Endodermal cell (in vitro differentiated cells): ENCODE results near the gene RAP1GAP2. TPM values are rescaled to one million over a fixed set of nuclear protein-coding genes. Genes with fewer than 3 reads are reported as not detected.

Experiments
- DNase-seq: peaks from one replicate; pipeline ENCODE4 v3.0.0-alpha.2; 2017
- H3K27ac ChIP-seq: 2 replicates; pipeline ENCODE4 v1.5.1; 2013; ENCODE audit warnings: mild to moderate bottlenecking, low read depth, low read length, moderate library complexity
- H3K27me3 ChIP-seq: 2 replicates; pipeline ENCODE4 v1.6.1; 2013; ENCODE audit warnings: mild to moderate bottlenecking, low read length, moderate library complexity; ENCODE audit not compliant: insufficient read depth, control insufficient read depth, poor library complexity, severe bottlenecking
- H3K36me3 ChIP-seq: 2 replicates; pipeline ENCODE4 v1.7.0; 2013; ENCODE audit warnings: mild to moderate bottlenecking, low read length, moderate library complexity; ENCODE audit not compliant: control insufficient read depth, insufficient read depth
- H3K4me1 ChIP-seq: one replicate; pipeline ENCODE4 v1.7.0; 2013; ENCODE audit warnings: low read length; ENCODE audit not compliant: control insufficient read depth, insufficient read depth
- H3K4me3 ChIP-seq: 2 replicates; pipeline ENCODE4 v1.5.1; 2013; ENCODE audit warnings: mild to moderate bottlenecking, low read length, moderate library complexity
- H3K9ac ChIP-seq: 2 replicates; pipeline ENCODE4 v1.6.1; 2013; ENCODE audit warnings: mild to moderate bottlenecking, low read length, moderate library complexity; ENCODE audit not compliant: poor library complexity, severe bottlenecking; ENCODE audit errors: extremely low read depth
- H3K9me3 ChIP-seq: 2 replicates; pipeline ENCODE4 v1.6.1; 2013; ENCODE audit warnings: mild to moderate bottlenecking, low read length, moderate library complexity; ENCODE audit not compliant: control insufficient read depth
- H3K27ac Mint-ChIP-seq: 2 replicates; pipeline ENCODE4 v1.8.0; 2020; ENCODE audit warnings: mixed read lengths
- H3K27me3 Mint-ChIP-seq: 2 replicates; pipeline ENCODE4 v1.8.0; 2021; ENCODE audit warnings: mild to moderate bottlenecking, mixed read lengths; ENCODE audit not compliant: insufficient read depth
- H3K36me3 Mint-ChIP-seq: 2 replicates; pipeline ENCODE4 v1.8.0; 2020; ENCODE audit warnings: low read depth, mixed read lengths
- H3K4me1 Mint-ChIP-seq: 2 replicates; pipeline ENCODE4 v1.8.0; 2020; ENCODE audit warnings: mixed read lengths
- H3K4me3 Mint-ChIP-seq: 2 replicates; pipeline ENCODE4 v1.8.0; 2020; ENCODE audit warnings: mild to moderate bottlenecking, moderate library complexity, mixed read lengths
- H3K9me3 Mint-ChIP-seq: 2 replicates; pipeline ENCODE4 v1.8.0; 2020; ENCODE audit warnings: mild to moderate bottlenecking, mixed read lengths
- CTCF ChIP-seq: fragments of 200-600 bp; sonication (generic); conservative IDR thresholded peaks from 2 replicates; pipeline ENCODE4 v1.5.0; 2021; ENCODE audit warnings: antibody characterized with exemption, mild to moderate bottlenecking
- WGBS, 2 experiments: methylation state at CpG; one replicate each; pipeline versions ENCODE4 v1.1.5 to v1.1.7; 2013; ENCODE audit warnings: missing lambda C conversion rate in 2 of 2, mixed read lengths in 1 of 2; ENCODE audit not compliant: insufficient coverage in 1 of 2, insufficient read length in 1 of 2; 5-methylcytosine and 5-hydroxymethylcytosine counted together
- total RNA-seq, 2 donors: library from RNA; stranded (reverse); fragmentation: NEBNext Ultra II Directional in 1 of 2; extraction: Animal tissue kit (Norgen Biotek cat#: 25700) in 1 of 2; gene quantifications; 2 replicates in 1 of 2; 3 replicates in 1 of 2; pipeline ENCODE4 v1.2.1, GENCODE V29; 2021

The RAP1GAP2 gene
- total RNA-seq, 2 donors from 2014 or later: 18.0 to 44.3 TPM

- no peaks in the 10 kb centered on the region for H3K27me3 ChIP-seq
- 90 to 95% methylated on average over 2 to 7 of the region's 7 CpGs for WGBS, 2 experiments
- peaks cover 3% of the 10 kb centered on the region for H3K36me3 Mint-ChIP-seq
- no peaks in the 10 kb centered on the region for H3K9me3 ChIP-seq
- no peaks in the 10 kb centered on the region for H3K36me3 ChIP-seq
- no peak for TF ChIP-seq CTCF
- H3K27me3 Mint-ChIP-seq: no peaks in the 10 kb centered on the region
- H3K4me3 Mint-ChIP-seq: no peak overlapping the region
- H3K4me1 ChIP-seq: no peaks in the 10 kb centered on the region
- no peak overlapping the region for H3K27ac Mint-ChIP-seq
- H3K9ac ChIP-seq: no peak overlapping the region
- no peak overlapping the region for H3K27ac ChIP-seq
- peaks cover 4% of the 10 kb centered on the region for H3K4me1 Mint-ChIP-seq
- no peak for DNase-seq
- no peak overlapping the region for H3K4me3 ChIP-seq
- no peaks in the 10 kb centered on the region for H3K9me3 Mint-ChIP-seq
Measured at GRCh38 chr17:2799653-2800052, 3.4 kb downstream of the RAP1GAP2 start.

GRCh38 chr17:2800367-2800766 is 4.1 kb downstream of the RAP1GAP2 start:
- no peak overlapping the region for H3K4me3 Mint-ChIP-seq
- no peaks in the 10 kb centered on the region for H3K9me3 ChIP-seq
- no peak overlapping the region for H3K4me3 ChIP-seq
- DNase-seq: no peak
- H3K9me3 Mint-ChIP-seq: no peaks in the 10 kb centered on the region
- 91 to 93% methylated on average over 7 to 11 of the region's 11 CpGs for WGBS, 2 experiments
- no peaks in the 10 kb centered on the region for H3K4me1 ChIP-seq
- TF ChIP-seq CTCF: no peak
- H3K27ac ChIP-seq: no peak overlapping the region
- no peak overlapping the region for H3K27ac Mint-ChIP-seq
- H3K4me1 Mint-ChIP-seq: peaks cover 4% of the 10 kb centered on the region
- no peaks in the 10 kb centered on the region for H3K36me3 ChIP-seq
- no peak overlapping the region for H3K9ac ChIP-seq
- no peaks in the 10 kb centered on the region for H3K27me3 Mint-ChIP-seq
- H3K27me3 ChIP-seq: no peaks in the 10 kb centered on the region
- peaks cover 3% of the 10 kb centered on the region for H3K36me3 Mint-ChIP-seq

- Mint-ChIP-seq H3K27me3 (no peaks in the 10 kb centered on the region), H3K9me3 (no peaks in the 10 kb centered on the region)
Measured at GRCh38 chr17:2801841-2802240, 5.6 kb downstream of the RAP1GAP2 start.

More at GRCh38 chr17:2801841-2802240, 5.6 kb downstream of the RAP1GAP2 start:
- DNase-seq: no peak
- TF ChIP-seq CTCF: no peak
- Mint-ChIP-seq H3K4me1 (peaks cover 4% of the 10 kb centered on the region), H3K36me3 (peaks cover 3% of the 10 kb centered on the region), H3K27ac (no peak overlapping the region), H3K4me3 (no peak overlapping the region)
- WGBS, 2 experiments: 82 to 83% methylated on average over 5 to 6 of the region's 6 CpGs
- Histone ChIP-seq H3K36me3 (no peaks in the 10 kb centered on the region), H3K27ac (no peak overlapping the region), H3K4me3 (no peak overlapping the region), H3K4me1 (no peaks in the 10 kb centered on the region), H3K9ac (no peak overlapping the region), H3K9me3 (no peaks in the 10 kb centered on the region), H3K27me3 (no peaks in the 10 kb centered on the region)
